K562 (cell line): ENCODE results near the gene AP1S3. TPM values are rescaled to one million over a fixed set of nuclear protein-coding genes. Genes with fewer than 3 reads are reported as not detected.

ENCODE experiments used
- CREM ChIP-seq: IDR thresholded peaks from 2 replicates; pipeline ENCODE4 v1.6.1; 2014; ENCODE audit warnings: antibody characterized with exemption, low read depth
- FOXJ3 ChIP-seq: sonication (generic); formaldehyde crosslinking; IDR thresholded peaks from 2 replicates; pipeline ENCODE4 v1.4.0; 2020; ENCODE audit warnings: mild to moderate bottlenecking, missing genetic modification reagents
- GATAD2A ChIP-seq: fragments of 450-650 bp; IDR thresholded peaks from 2 replicates; pipeline ENCODE4 v1.6.1; 2017
- GTF2E2 ChIP-seq: fragments of 200-800 bp; sonication (Bioruptor generic); IDR thresholded peaks from 2 replicates; pipeline ENCODE4 v1.6.1; 2016; ENCODE audit warnings: missing genetic modification characterization, missing compliant biosample characterization
- HMG20A ChIP-seq: fragments of 450-650 bp; formaldehyde crosslinking; conservative IDR thresholded peaks from 2 replicates; pipeline ENCODE4 v1.4.0; 2020; ENCODE audit warnings: mild to moderate bottlenecking, mixed read lengths
- HMG20B ChIP-seq: fragments of 250-450 bp; sonication (Bioruptor Pico); IDR thresholded peaks from 2 replicates; pipeline ENCODE4 v1.5.0; 2021; ENCODE audit warnings: mild to moderate bottlenecking
- KHSRP ChIP-seq: fragments of 450-650 bp; IDR thresholded peaks from 2 replicates; pipeline ENCODE4 v1.6.1; 2017
- LARP7 ChIP-seq: fragments of 450-650 bp; IDR thresholded peaks from 2 replicates; pipeline ENCODE4 v1.6.1; 2016
- MCM2 ChIP-seq: fragments of 450-650 bp; IDR thresholded peaks from 2 replicates; pipeline ENCODE4 v1.6.1; 2017; ENCODE audit warnings: low read depth, mild to moderate bottlenecking
- NCOA2 ChIP-seq, 2 experiments: fragments of 450-650 bp; IDR thresholded peaks; 2 replicates each; pipeline ENCODE4 v1.6.1; 2018; ENCODE audit warnings: mild to moderate bottlenecking in 2 of 2, moderate library complexity in 1 of 2; ENCODE audit not compliant: partially characterized antibody in 2 of 2
- PHF20 ChIP-seq: fragments of 450-650 bp; IDR thresholded peaks from 2 replicates; pipeline ENCODE4 v1.6.1; 2018; ENCODE audit not compliant: partially characterized antibody
- RB1 ChIP-seq: fragments of 450-650 bp; IDR thresholded peaks from 2 replicates; pipeline ENCODE4 v1.6.1; 2017; ENCODE audit warnings: low read depth, mild to moderate bottlenecking
- RNF219 ChIP-seq: fragments of 250-450 bp; sonication (Bioruptor Pico); IDR thresholded peaks from 2 replicates; pipeline ENCODE4 v1.5.0; 2022; ENCODE audit warnings: mild to moderate bottlenecking
- SUPT5H ChIP-seq: fragments of 450-650 bp; IDR thresholded peaks from 2 replicates; pipeline ENCODE4 v1.6.1; 2016
- TAF9B ChIP-seq: fragments of 450-650 bp; IDR thresholded peaks from 2 replicates; pipeline ENCODE4 v1.6.1; 2018; ENCODE audit warnings: mild to moderate bottlenecking; ENCODE audit not compliant: partially characterized antibody
- ZFP36 ChIP-seq: fragments of 150-350 bp; IDR thresholded peaks from 2 replicates; pipeline ENCODE4 v1.6.1; 2018; ENCODE audit warnings: low read length, low read depth; ENCODE audit not compliant: partially characterized antibody
- ZNF121 ChIP-seq: sonication (generic); formaldehyde crosslinking; conservative IDR thresholded peaks from 2 replicates; pipeline ENCODE4 v1.8.0; 2022; ENCODE audit warnings: missing genetic modification reagents
- ZNF239 ChIP-seq: fragments of 250-450 bp; sonication (Bioruptor Pico); IDR thresholded peaks from 2 replicates; pipeline ENCODE4 v1.4.0; 2020; ENCODE audit warnings: mild to moderate bottlenecking
- ZNF518B ChIP-seq: fragments of 250-450 bp; sonication (Bioruptor Pico); IDR thresholded peaks from 2 replicates; pipeline ENCODE4 v1.5.0; 2021; ENCODE audit warnings: mild to moderate bottlenecking, moderate library complexity
- polyA plus RNA-seq, 8 experiments: library from polyadenylated mRNA; depleted of rRNA in 4 of 8; stranded (reverse) in 5 of 8; unstranded in 3 of 8; fragments of >200 nt; fragmentation: Nextera tagmentation in 2 of 8; fragmentation: Illumina TruSeq in 1 of 8; extraction: Ambion mirVana in 2 of 8; extraction: Trizol in 1 of 8; gene quantifications; 2 replicates each; pipeline versions ENCODE4 v1.2.1 to v1.2.3, GENCODE V29; 2011 to 2014; ENCODE audit warnings: inconsistent platforms in 1 of 8, missing spikeins in 1 of 8
- total RNA-seq, 7 experiments: library from RNA; depleted of rRNA in 6 of 7; stranded (reverse); fragments of >200 nt in 6 of 7; fragmentation: Illumina TruSeq in 2 of 7; extraction: Trizol in 2 of 7; gene quantifications; 2 replicates each; pipeline versions ENCODE4 v1.2.1 to v1.2.3, GENCODE V29; 2011 to 2021; ENCODE audit warnings: low replicate concordance in 1 of 7
- TF ChIP-seq, protein P1 (sequence below): fragments of 450-650 bp; IDR thresholded peaks from 2 replicates; pipeline ENCODE4 v1.6.1; 2016; ENCODE audit warnings: antibody characterized with exemption
- TF ChIP-seq, protein P2 (sequence below): fragments of 450-650 bp; formaldehyde crosslinking; IDR thresholded peaks from 2 replicates; pipeline ENCODE4 v1.4.0; 2020; ENCODE audit warnings: mild to moderate bottlenecking, moderate library complexity
- TF ChIP-seq, protein P3 (sequence below): sonication (generic); formaldehyde crosslinking; IDR thresholded peaks from 2 replicates; pipeline ENCODE4 v1.8.1; 2023; ENCODE audit warnings: mild to moderate bottlenecking, missing genetic modification reagents, moderate library complexity

AP1S3 gene
- total and polyA plus RNA-seq, 9 of the 15 experiments (the other 6 are each of a cell fraction or from before 2014, with no cell fraction given), result 0.50 to 3.8 (median 2.1) TPM

- TF ChIP-seq ZNF239 (no peak), ZNF121 (CRISPR knock-in tag) (no peak), PHF20 (no peak), MCM2 (no peak), NCOA2 (IDR thresholded peaks at IDR 0.05; ENCODE audit: partially characterized antibody in 2 of 2) (no peak), RNF219 (CRISPR knock-in tag) (no peak), LARP7 (no peak), RB1 (no peak), GTF2E2 (no peak), GATAD2A (no peak), TAF9B (no peak), HMG20A (CRISPR knock-in tag) (no peak), SUPT5H (peak; percentile 96), HMG20B (CRISPR knock-in tag) (no peak), KHSRP (no peak), FOXJ3 (CRISPR knock-in tag) (no peak), ZNF518B (CRISPR knock-in tag) (no peak), ZFP36 (no peak), CREM (0 out of 2 replicates have a peak, but pooled peaks have one; percentile 30)
- TF ChIP-seq, protein P1, sequence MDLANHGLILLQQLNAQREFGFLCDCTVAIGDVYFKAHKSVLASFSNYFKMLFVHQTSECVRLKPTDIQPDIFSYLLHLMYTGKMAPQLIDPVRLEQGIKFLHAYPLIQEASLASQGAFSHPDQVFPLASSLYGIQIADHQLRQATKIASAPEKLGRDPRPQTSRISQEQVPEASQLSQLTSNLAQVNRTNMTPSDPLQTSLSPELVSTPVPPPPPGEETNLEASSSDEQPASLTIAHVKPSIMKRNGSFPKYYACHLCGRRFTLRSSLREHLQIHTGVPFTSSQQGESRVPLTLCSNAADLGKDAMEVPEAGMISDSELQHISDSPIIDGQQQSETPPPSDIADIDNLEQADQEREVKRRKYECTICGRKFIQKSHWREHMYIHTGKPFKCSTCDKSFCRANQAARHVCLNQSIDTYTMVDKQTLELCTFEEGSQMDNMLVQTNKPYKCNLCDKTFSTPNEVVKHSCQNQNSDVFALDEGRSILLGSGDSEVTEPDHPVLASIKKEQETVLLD, result no peak
- TF ChIP-seq, protein P2, sequence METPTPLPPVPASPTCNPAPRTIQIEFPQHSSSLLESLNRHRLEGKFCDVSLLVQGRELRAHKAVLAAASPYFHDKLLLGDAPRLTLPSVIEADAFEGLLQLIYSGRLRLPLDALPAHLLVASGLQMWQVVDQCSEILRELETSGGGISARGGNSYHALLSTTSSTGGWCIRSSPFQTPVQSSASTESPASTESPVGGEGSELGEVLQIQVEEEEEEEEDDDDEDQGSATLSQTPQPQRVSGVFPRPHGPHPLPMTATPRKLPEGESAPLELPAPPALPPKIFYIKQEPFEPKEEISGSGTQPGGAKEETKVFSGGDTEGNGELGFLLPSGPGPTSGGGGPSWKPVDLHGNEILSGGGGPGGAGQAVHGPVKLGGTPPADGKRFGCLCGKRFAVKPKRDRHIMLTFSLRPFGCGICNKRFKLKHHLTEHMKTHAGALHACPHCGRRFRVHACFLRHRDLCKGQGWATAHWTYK (CRISPR knock-in tag), result no peak
- TF ChIP-seq, protein P3, sequence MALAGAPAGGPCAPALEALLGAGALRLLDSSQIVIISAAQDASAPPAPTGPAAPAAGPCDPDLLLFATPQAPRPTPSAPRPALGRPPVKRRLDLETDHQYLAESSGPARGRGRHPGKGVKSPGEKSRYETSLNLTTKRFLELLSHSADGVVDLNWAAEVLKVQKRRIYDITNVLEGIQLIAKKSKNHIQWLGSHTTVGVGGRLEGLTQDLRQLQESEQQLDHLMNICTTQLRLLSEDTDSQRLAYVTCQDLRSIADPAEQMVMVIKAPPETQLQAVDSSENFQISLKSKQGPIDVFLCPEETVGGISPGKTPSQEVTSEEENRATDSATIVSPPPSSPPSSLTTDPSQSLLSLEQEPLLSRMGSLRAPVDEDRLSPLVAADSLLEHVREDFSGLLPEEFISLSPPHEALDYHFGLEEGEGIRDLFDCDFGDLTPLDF, result no peak
Observed at GRCh38 chr2:223723954-223724411, 113.4 kb downstream of the AP1S3 start (continued).
